ENCODE data around the gene CACUL1.
"Not testable (repeated sequence)": the region's sequence is repeated elsewhere in the genome, so short reads cannot be mapped to it uniquely, and the experiment has no call there.

CACUL1 gene

GRCh38 chr10:118763202-118763988, 8.6 kb upstream of the CACUL1 start:
- no peak for ATAC-seq (replicated peaks; ENCODE audit: extremely low read depth, poor library complexity, severe bottlenecking)
- H3K4me3 Mint-ChIP-seq, result no peak overlapping the region
- DNase-seq (ENCODE audit: low spot score in 2 of 2), result no peak
- H3K27me3 Mint-ChIP-seq, result no peaks in the 10 kb centered on the region
- no peaks in the 10 kb centered on the region for H3K4me1 Mint-ChIP-seq
- H3K36me3 Mint-ChIP-seq (ENCODE audit: insufficient read depth), result no peaks in the 10 kb centered on the region
- H3K9me3 Mint-ChIP-seq, result no peaks in the 10 kb centered on the region
- no peak overlapping the region for H3K27ac Mint-ChIP-seq (ENCODE audit: low read depth)

DNA sequence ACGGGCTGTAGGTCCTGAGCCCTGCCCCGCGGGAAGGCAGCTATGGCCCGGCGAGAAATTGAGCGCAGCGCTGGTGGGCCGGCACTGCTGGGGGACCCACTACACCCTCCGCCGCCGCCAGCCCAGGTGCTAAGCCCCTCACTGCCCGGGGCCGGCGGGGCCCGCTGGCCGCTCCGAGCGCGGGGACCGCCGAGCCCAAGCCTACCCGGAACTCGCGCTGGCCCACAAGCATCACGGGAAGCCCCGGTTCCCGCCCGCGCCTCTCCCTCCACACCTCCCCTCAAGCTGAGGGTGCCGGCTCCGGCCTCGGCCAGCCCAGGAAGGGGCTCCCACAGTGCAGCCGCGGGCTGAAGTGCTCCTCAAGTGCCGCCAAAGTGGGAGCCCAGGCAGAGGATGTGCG, 5.5 kb upstream of the CACUL1 start:
- H3K9me3 Mint-ChIP-seq, result no peaks in the 10 kb centered on the region
- DNase-seq (ENCODE audit: low spot score in 2 of 2) (no peak), ATAC-seq (replicated peaks; ENCODE audit: extremely low read depth, poor library complexity, severe bottlenecking) (no peak)
- peaks cover 2% of the 10 kb centered on the region for H3K4me1 Mint-ChIP-seq
- peaks cover 2% of the 10 kb centered on the region for H3K36me3 Mint-ChIP-seq (ENCODE audit: insufficient read depth)
- H3K4me3 Mint-ChIP-seq, result no peak overlapping the region
- H3K27ac Mint-ChIP-seq (ENCODE audit: low read depth), result no peak overlapping the region
- H3K27me3 Mint-ChIP-seq, result no peaks in the 10 kb centered on the region

DNA sequence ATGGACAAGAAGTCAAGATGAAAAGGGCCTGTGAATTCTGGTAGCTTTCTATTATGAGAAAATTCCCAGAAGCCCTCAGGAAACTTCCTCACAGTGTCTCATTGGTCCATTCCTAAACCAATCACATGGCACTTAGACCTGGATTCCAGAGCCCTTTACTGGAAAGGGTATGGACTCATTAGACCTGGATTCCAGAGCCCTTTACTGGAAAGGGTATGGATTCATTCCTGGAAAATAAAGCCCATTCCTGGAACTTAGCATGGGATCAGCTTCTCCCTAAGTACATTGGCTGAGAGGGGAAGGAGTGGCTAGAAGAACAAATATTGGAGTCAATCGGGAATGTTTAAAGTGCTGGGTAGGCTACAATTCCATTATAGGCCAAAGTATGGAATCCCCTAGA, 3.7 kb upstream of the CACUL1 start:
- no peak for DNase-seq (ENCODE audit: low spot score in 2 of 2)
- H3K27ac Mint-ChIP-seq (ENCODE audit: low read depth), result no peak overlapping the region
- peaks cover 15% of the 10 kb centered on the region for H3K36me3 Mint-ChIP-seq (ENCODE audit: insufficient read depth)
- no peaks in the 10 kb centered on the region for H3K9me3 Mint-ChIP-seq
- H3K4me3 Mint-ChIP-seq, result no peak overlapping the region
- ATAC-seq (replicated peaks; ENCODE audit: extremely low read depth, poor library complexity, severe bottlenecking), result no peak
- H3K27me3 Mint-ChIP-seq, result no peaks in the 10 kb centered on the region
- H3K4me1 Mint-ChIP-seq, result peaks cover 12% of the 10 kb centered on the region

DNA sequence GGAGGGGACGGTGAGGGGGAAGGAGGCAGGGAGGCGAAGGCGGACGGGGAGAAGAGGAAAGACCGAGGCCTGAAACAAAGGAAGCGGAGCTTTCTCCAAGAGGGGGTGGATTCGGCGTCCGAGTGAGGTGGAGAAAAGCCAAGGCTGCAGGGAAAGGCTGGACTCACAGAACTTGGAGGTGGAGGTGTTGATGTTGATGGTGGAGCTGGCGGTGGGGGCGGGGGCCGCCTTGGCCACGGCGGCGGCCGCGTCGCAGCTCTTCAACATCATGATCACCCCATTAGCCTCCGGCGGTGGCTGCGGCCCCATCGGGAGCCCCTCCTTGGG, 578 bp downstream of the CACUL1 start:
- H3K36me3 Mint-ChIP-seq (ENCODE audit: insufficient read depth), result peaks cover 15% of the 10 kb centered on the region
- DNase-seq (ENCODE audit: low spot score in 2 of 2) (peak; percentile 16 to 24), ATAC-seq (replicated peaks; ENCODE audit: extremely low read depth, poor library complexity, severe bottlenecking) (peak; percentile 9)
- H3K4me3 Mint-ChIP-seq, result peak overlapping the region; percentile 91
- peak overlapping the region; percentile 93 for H3K27ac Mint-ChIP-seq (ENCODE audit: low read depth)
- peaks cover 43% of the 10 kb centered on the region for H3K4me1 Mint-ChIP-seq
- no peaks in the 10 kb centered on the region for H3K27me3 Mint-ChIP-seq
- no peaks in the 10 kb centered on the region for H3K9me3 Mint-ChIP-seq

DNA sequence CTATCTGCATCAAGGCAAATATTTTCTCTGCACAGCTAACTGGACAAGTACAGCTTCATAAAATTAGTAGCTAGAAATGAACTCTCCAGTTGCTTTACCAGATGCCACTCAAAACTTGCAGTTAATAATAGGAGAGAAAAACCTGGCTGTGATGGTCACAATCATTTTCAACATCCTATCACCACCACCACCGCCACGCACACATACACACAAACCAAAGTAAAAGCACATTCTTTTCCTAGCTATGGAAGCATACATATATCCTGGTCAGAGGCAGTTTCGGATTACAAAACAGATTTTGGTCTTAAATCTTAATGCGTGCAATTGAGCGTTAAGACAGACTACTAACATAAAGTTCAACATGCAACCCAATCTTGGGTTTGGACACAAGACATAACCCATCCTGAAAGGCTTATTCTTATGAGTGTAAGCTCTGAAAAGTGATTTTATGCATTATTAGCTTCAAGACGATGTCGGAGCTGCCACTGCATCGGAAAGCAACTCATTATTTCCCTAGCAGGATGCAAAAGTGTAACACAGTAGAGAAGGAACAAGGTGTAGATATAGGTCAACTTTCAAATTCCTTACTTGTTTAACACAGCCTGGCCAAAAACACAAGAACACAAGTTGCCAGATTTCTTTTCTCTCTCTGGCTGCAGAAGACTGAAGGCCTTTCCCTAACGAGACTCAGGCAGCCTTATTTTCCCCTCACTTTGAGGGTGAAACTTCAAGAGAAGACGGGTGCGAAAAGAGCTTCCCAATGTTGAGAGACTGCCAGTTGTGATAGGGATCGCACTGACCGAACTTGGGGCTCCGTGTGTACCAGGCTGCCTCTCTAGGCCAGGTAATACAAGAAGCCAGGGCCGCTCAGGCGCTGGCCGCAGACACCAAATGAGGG, 1.2 kb downstream of the CACUL1 start:
- DNase-seq (ENCODE audit: low spot score in 2 of 2) (no peak), ATAC-seq (replicated peaks; ENCODE audit: extremely low read depth, poor library complexity, severe bottlenecking) (no peak)
- H3K27ac Mint-ChIP-seq (ENCODE audit: low read depth), result peak overlapping the region; percentile 93
- no peaks in the 10 kb centered on the region for H3K9me3 Mint-ChIP-seq
- peaks cover 15% of the 10 kb centered on the region for H3K36me3 Mint-ChIP-seq (ENCODE audit: insufficient read depth)
- H3K27me3 Mint-ChIP-seq, result no peaks in the 10 kb centered on the region
- H3K4me3 Mint-ChIP-seq, result peak overlapping the region; percentile 91
- peaks cover 48% of the 10 kb centered on the region for H3K4me1 Mint-ChIP-seq

DNA sequence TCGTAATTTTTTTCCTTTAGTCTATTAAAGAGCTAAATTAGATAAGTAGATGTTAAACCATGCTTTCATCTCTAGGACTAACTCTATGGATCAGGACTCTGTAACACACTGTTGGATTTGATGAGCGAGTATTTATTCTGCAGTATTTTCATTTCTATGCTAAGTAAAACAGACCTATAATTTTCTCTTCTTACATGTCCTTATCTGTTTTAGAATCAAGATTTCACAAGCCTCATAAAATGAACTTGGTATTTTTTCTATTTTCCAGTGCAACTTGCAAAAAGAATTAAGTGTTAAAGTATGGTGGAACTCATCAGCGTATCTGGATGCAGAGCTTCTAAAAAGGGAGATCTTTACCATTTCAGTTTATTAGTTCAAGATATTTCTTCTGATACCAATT, 2.4 kb downstream of the CACUL1 start:
- DNase-seq (ENCODE audit: low spot score in 2 of 2), result no peak
- Mint-ChIP-seq H3K27me3 (no peaks in the 10 kb centered on the region), H3K4me1 (peaks cover 55% of the 10 kb centered on the region), H3K9me3 (no peaks in the 10 kb centered on the region), H3K27ac (ENCODE audit: low read depth) (no peak overlapping the region), H3K36me3 (ENCODE audit: insufficient read depth) (peaks cover 17% of the 10 kb centered on the region), H3K4me3 (peak overlapping the region; percentile 91)
- ATAC-seq (replicated peaks; ENCODE audit: extremely low read depth, poor library complexity, severe bottlenecking), result no peak

- H3K36me3 Mint-ChIP-seq (ENCODE audit: insufficient read depth), result peaks cover 18% of the 10 kb centered on the region
- no peaks in the 10 kb centered on the region for H3K9me3 Mint-ChIP-seq
- no peak overlapping the region for H3K27ac Mint-ChIP-seq (ENCODE audit: low read depth)
- no peaks in the 10 kb centered on the region for H3K27me3 Mint-ChIP-seq
- no peak for DNase-seq (ENCODE audit: low spot score in 2 of 2)
- H3K4me3 Mint-ChIP-seq, result no peak overlapping the region
- H3K4me1 Mint-ChIP-seq, result peaks cover 65% of the 10 kb centered on the region
- no peak for ATAC-seq (replicated peaks; ENCODE audit: extremely low read depth, poor library complexity, severe bottlenecking)
These were observed 3.5 kb downstream of the CACUL1 start for GRCh38 chr10:118751265-118751664.

GRCh38 chr10:118748041-118748440, 6.7 kb downstream of the CACUL1 start:
- H3K27me3 Mint-ChIP-seq, result no peaks in the 10 kb centered on the region
- ATAC-seq (replicated peaks; ENCODE audit: extremely low read depth, poor library complexity, severe bottlenecking) (no peak), DNase-seq (ENCODE audit: low spot score in 2 of 2) (no peak)
- H3K36me3 Mint-ChIP-seq (ENCODE audit: insufficient read depth), result peaks cover 11% of the 10 kb centered on the region
- H3K27ac Mint-ChIP-seq (ENCODE audit: low read depth), result no peak overlapping the region
- no peaks in the 10 kb centered on the region for H3K9me3 Mint-ChIP-seq
- peaks cover 72% of the 10 kb centered on the region for H3K4me1 Mint-ChIP-seq
- no peak overlapping the region for H3K4me3 Mint-ChIP-seq

DNA sequence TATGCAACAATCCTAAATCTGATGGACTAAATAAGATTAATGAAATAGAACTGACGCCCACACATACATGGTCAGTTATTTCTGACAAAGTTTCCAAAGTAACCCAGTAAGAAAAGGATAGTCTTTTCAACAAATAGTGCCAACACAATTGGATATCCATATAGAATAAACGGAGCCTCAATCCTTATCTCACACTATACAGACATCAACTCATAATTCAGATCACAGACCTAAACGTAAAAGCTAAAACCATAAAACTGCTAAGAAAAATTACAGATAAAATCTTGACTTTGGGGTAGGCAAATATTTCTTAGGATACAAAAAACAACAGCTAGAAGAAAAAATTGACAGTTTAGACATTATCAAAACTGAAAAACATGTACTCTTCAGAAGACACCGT, 8.5 kb downstream of the CACUL1 start:
- H3K27me3 Mint-ChIP-seq, result no peaks in the 10 kb centered on the region
- peaks cover 77% of the 10 kb centered on the region for H3K4me1 Mint-ChIP-seq
- DNase-seq (ENCODE audit: low spot score in 2 of 2), result no peak
- ATAC-seq (replicated peaks; ENCODE audit: extremely low read depth, poor library complexity, severe bottlenecking), result no peak
- H3K36me3 Mint-ChIP-seq (ENCODE audit: insufficient read depth), result peaks cover 11% of the 10 kb centered on the region
- H3K27ac Mint-ChIP-seq (ENCODE audit: low read depth), result no peak overlapping the region
- H3K4me3 Mint-ChIP-seq, result no peak overlapping the region
- no peaks in the 10 kb centered on the region for H3K9me3 Mint-ChIP-seq

GRCh38 chr10:118745056-118745455, 9.7 kb downstream of the CACUL1 start:
- Mint-ChIP-seq H3K27ac (ENCODE audit: low read depth) (no peak overlapping the region), H3K9me3 (no peaks in the 10 kb centered on the region), H3K27me3 (no peaks in the 10 kb centered on the region), H3K4me3 (no peak overlapping the region), H3K4me1 (peaks cover 68% of the 10 kb centered on the region), H3K36me3 (ENCODE audit: insufficient read depth) (peaks cover 11% of the 10 kb centered on the region)
- no peak for ATAC-seq (replicated peaks; ENCODE audit: extremely low read depth, poor library complexity, severe bottlenecking)
- DNase-seq (ENCODE audit: low spot score in 2 of 2), result no peak

DNA sequence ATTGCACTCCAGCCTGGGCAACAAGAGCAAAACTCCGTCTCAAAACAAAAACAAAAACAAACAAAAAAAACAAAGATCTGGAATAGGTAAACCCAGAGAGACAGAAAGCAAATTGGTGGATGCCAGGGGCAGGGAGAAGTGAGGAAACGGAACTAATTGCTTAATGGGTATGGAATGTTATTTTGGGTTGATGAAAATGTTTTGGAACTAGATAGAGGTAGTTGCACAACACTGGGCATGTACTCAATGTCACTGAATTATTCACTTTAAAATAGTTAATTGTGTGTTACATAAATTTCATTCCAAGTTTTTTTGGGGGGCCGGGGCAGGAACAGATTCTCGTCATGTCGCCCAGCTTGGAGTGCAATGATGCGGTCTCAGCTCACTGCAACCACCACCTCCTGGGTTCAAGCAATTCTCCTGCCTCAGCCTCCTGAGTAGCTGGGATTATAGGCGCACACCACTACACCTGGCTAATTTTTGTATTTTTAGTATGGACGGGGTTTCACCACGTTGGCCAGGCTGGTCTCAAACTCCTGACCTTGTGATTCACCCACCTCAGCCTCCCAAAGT, 10.3 kb downstream of the CACUL1 start:
- H3K4me3 Mint-ChIP-seq; H3K9me3 Mint-ChIP-seq; ATAC-seq (replicated peaks; ENCODE audit: extremely low read depth, poor library complexity, severe bottlenecking); DNase-seq (ENCODE audit: low spot score in 2 of 2); H3K27me3 Mint-ChIP-seq; H3K27ac Mint-ChIP-seq (ENCODE audit: low read depth): not testable (repeated sequence)
- H3K4me1 Mint-ChIP-seq, result peaks cover 71% of the 10 kb centered on the region
- peaks cover 11% of the 10 kb centered on the region for H3K36me3 Mint-ChIP-seq (ENCODE audit: insufficient read depth)

DNA sequence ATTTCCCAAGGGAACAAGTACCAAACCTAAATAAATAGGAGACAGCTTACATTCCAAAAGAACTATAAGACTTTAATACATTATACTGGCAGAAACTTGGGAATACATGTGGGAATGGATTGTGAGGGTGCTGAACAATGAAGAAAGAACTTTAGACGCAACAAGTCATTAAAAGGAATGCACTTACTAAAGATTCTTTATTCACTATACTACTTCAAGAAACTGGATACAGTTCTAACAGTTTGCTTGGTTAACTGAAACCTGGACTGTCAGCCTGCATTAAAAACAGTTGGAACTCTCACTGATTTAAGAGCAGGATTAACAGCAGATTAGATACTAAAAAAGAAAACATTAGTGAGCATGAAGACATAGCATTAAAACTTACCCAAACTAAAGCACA, 12.0 kb downstream of the CACUL1 start:
- DNase-seq (ENCODE audit: low spot score in 2 of 2) (no peak), ATAC-seq (replicated peaks; ENCODE audit: extremely low read depth, poor library complexity, severe bottlenecking) (no peak)
- peak overlapping the region; percentile 48 for H3K27ac Mint-ChIP-seq (ENCODE audit: low read depth)
- H3K4me3 Mint-ChIP-seq, result no peak overlapping the region
- H3K27me3 Mint-ChIP-seq, result no peaks in the 10 kb centered on the region
- H3K9me3 Mint-ChIP-seq, result no peaks in the 10 kb centered on the region
- peaks cover 11% of the 10 kb centered on the region for H3K36me3 Mint-ChIP-seq (ENCODE audit: insufficient read depth)
- H3K4me1 Mint-ChIP-seq, result peaks cover 75% of the 10 kb centered on the region

- ATAC-seq (replicated peaks; ENCODE audit: extremely low read depth, poor library complexity, severe bottlenecking), result no peak
- Mint-ChIP-seq H3K27me3 (no peaks in the 10 kb centered on the region), H3K27ac (ENCODE audit: low read depth) (no peak overlapping the region), H3K36me3 (ENCODE audit: insufficient read depth) (peaks cover 8% of the 10 kb centered on the region), H3K4me1 (peaks cover 76% of the 10 kb centered on the region), H3K9me3 (no peaks in the 10 kb centered on the region), H3K4me3 (no peak overlapping the region)
- no peak for DNase-seq (ENCODE audit: low spot score in 2 of 2)
These were observed 12.7 kb downstream of the CACUL1 start for GRCh38 chr10:118742032-118742431.
